Measurements from ENCODE around the gene MALRD1.

MALRD1 gene

GRCh38 chr10:19701427-19702052, 652.9 kb downstream of the MALRD1 start:
- no peaks in the 10 kb centered on the region for H3K4me1 ChIP-seq (ENCODE audit: control insufficient read depth, insufficient read depth, low read length)
- H3K36me3 ChIP-seq (ENCODE audit: control insufficient read depth, insufficient read depth, low read length): no peaks in the 10 kb centered on the region
- H3K4me3 ChIP-seq (ENCODE audit: low read length): no peak overlapping the region
- H3K9ac ChIP-seq (ENCODE audit: low read length): no peak overlapping the region
- H3K27ac ChIP-seq (ENCODE audit: low read depth, low read length): no peak overlapping the region
- H3K27me3 ChIP-seq (ENCODE audit: control insufficient read depth, insufficient read depth, low read length): no peaks in the 10 kb centered on the region

GRCh38 chr10:19702215-19702614, 653.6 kb downstream of the MALRD1 start:
- Histone ChIP-seq H3K9ac (ENCODE audit: low read length) (no peak overlapping the region), H3K27ac (ENCODE audit: low read depth, low read length) (no peak overlapping the region), H3K4me1 (ENCODE audit: control insufficient read depth, insufficient read depth, low read length) (no peaks in the 10 kb centered on the region), H3K36me3 (ENCODE audit: control insufficient read depth, insufficient read depth, low read length) (no peaks in the 10 kb centered on the region), H3K27me3 (ENCODE audit: control insufficient read depth, insufficient read depth, low read length) (no peaks in the 10 kb centered on the region), H3K4me3 (ENCODE audit: low read length) (no peak overlapping the region)

DNA sequence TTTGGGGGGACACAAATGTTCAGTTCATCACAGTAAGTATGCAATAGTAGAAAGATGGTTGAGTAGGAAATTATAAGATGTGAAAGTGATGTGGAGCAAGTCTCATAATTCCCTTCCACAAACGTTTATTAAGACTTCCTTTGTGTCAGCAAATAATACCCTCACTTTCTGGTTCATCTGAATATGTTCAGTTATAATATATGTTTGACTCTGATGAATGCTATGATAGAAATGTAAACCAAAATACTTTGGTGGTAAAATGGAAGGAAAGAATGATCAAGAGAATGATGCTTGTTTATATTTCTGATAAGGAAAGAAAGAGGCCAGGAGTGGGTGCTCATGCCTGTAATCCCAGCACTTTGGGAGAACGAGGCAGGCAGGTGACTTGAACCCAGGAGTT, 655.9 kb downstream of the MALRD1 start:
- no peaks in the 10 kb centered on the region for H3K36me3 ChIP-seq (ENCODE audit: control insufficient read depth, insufficient read depth, low read length)
- H3K4me3 ChIP-seq (ENCODE audit: low read length): no peak overlapping the region
- H3K27me3 ChIP-seq (ENCODE audit: control insufficient read depth, insufficient read depth, low read length): no peaks in the 10 kb centered on the region
- no peak overlapping the region for H3K9ac ChIP-seq (ENCODE audit: low read length)
- H3K4me1 ChIP-seq (ENCODE audit: control insufficient read depth, insufficient read depth, low read length): no peaks in the 10 kb centered on the region
- no peak overlapping the region for H3K27ac ChIP-seq (ENCODE audit: low read depth, low read length)

DNA sequence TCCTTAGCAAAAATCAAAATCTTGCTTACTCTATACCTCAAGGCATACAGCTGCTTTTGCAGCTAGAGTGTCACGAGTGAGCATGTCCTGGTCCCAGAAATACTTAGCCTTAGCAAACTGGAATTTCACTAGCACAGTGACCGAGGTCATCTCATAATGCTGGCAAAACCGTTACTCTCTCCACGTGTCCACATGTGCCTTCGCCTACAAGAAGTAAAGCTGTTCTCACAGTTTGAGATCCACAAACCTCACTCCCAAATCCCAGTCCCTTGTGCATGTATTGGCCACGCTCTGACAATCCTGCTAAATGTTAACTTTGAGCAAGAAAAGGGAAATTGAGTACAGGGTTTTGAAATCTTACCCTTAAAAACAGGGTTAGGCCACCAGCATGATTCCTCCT, 656.6 kb downstream of the MALRD1 start:
- Histone ChIP-seq H3K4me3 (ENCODE audit: low read length) (no peak overlapping the region), H3K36me3 (ENCODE audit: control insufficient read depth, insufficient read depth, low read length) (no peaks in the 10 kb centered on the region), H3K4me1 (ENCODE audit: control insufficient read depth, insufficient read depth, low read length) (no peaks in the 10 kb centered on the region), H3K9ac (ENCODE audit: low read length) (no peak overlapping the region), H3K27me3 (ENCODE audit: control insufficient read depth, insufficient read depth, low read length) (no peaks in the 10 kb centered on the region), H3K27ac (ENCODE audit: low read depth, low read length) (no peak overlapping the region)

DNA sequence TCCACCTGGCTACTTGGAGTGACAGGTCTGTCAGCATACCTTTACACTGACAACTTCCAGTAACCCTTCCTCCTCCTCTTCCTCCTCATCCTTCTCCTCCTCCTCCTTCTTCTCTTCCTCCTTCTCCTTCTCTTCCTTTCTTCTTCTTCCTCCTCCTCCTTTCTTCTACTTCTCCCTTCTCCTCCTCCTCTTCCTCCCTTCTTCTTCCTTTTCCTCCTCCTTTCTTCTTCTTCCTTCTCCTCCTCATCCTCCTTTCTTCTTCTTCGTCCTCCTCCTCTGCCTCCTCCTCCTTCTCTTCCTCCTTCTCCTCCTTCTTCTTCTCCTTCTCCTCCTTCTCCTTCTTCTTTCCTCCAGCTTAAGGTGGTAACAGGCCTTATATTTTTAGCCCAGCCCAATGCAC, 658.3 kb downstream of the MALRD1 start:
- H3K27ac ChIP-seq (ENCODE audit: low read depth, low read length): no peak overlapping the region
- H3K4me1 ChIP-seq (ENCODE audit: control insufficient read depth, insufficient read depth, low read length): no peaks in the 10 kb centered on the region
- no peak overlapping the region for H3K9ac ChIP-seq (ENCODE audit: low read length)

DNA sequence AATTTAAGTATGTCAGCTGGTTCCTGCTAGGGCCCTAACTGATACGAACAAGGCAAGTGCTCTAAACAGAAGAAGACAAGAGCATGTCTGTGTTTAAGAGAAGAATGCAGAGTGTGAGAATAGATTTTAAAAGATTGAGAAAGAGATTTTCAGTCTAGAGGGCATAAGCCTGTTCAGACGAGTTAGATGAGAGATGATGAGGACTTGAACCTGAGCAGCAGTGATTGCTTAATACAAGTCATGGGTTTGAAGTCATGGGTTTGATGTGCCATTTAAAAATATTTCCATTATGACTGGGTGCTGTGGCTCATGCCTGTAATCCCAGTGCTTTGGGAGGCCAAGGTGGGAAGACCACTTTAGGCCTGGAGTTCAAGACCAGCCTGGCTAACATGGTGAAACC, 658.8 kb downstream of the MALRD1 start:
- no peak overlapping the region for H3K9ac ChIP-seq (ENCODE audit: low read length)
- H3K4me1 ChIP-seq (ENCODE audit: control insufficient read depth, insufficient read depth, low read length): no peaks in the 10 kb centered on the region
- H3K36me3 ChIP-seq (ENCODE audit: control insufficient read depth, insufficient read depth, low read length): no peaks in the 10 kb centered on the region
- no peaks in the 10 kb centered on the region for H3K27me3 ChIP-seq (ENCODE audit: control insufficient read depth, insufficient read depth, low read length)
- H3K4me3 ChIP-seq (ENCODE audit: low read length): no peak overlapping the region
- no peak overlapping the region for H3K27ac ChIP-seq (ENCODE audit: low read depth, low read length)

More for the DNA sequence above, 658.3 kb downstream of the MALRD1 start:
- Histone ChIP-seq H3K27me3 (ENCODE audit: control insufficient read depth, insufficient read depth, low read length) (no peaks in the 10 kb centered on the region), H3K4me3 (ENCODE audit: low read length) (no peak overlapping the region), H3K36me3 (ENCODE audit: control insufficient read depth, insufficient read depth, low read length) (no peaks in the 10 kb centered on the region)

DNA sequence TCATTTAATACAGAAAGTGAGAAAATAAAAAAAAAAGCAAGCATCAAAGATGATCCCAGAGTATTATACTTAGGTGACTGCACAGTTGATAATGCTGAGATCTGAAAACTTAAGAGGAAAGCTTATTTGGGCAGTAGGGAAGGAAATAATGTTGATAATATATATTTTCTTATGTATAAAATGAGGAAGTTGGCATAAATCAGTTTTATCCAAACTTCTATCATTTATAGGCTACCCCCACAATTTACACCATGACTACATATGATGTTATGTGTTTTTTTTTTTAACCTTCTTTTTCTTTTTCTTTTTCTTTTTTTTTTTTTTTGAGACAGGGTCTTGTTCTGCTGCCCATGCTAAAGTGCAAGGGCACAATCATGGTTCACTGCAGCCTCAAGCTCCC, 659.4 kb downstream of the MALRD1 start:
- Histone ChIP-seq H3K27ac (ENCODE audit: low read depth, low read length) (no peak overlapping the region), H3K36me3 (ENCODE audit: control insufficient read depth, insufficient read depth, low read length) (no peaks in the 10 kb centered on the region), H3K27me3 (ENCODE audit: control insufficient read depth, insufficient read depth, low read length) (no peaks in the 10 kb centered on the region), H3K9ac (ENCODE audit: low read length) (no peak overlapping the region), H3K4me1 (ENCODE audit: control insufficient read depth, insufficient read depth, low read length) (no peaks in the 10 kb centered on the region), H3K4me3 (ENCODE audit: low read length) (no peak overlapping the region)

GRCh38 chr10:19710600-19710999, 662.0 kb downstream of the MALRD1 start:
- no peaks in the 10 kb centered on the region for H3K36me3 ChIP-seq (ENCODE audit: control insufficient read depth, insufficient read depth, low read length)
- H3K27me3 ChIP-seq (ENCODE audit: control insufficient read depth, insufficient read depth, low read length): no peaks in the 10 kb centered on the region
- H3K4me3 ChIP-seq (ENCODE audit: low read length): no peak overlapping the region
- H3K9ac ChIP-seq (ENCODE audit: low read length): no peak overlapping the region
- no peaks in the 10 kb centered on the region for H3K4me1 ChIP-seq (ENCODE audit: control insufficient read depth, insufficient read depth, low read length)
- H3K27ac ChIP-seq (ENCODE audit: low read depth, low read length): no peak overlapping the region

GRCh38 chr10:19713159-19713558, 664.6 kb downstream of the MALRD1 start:
- H3K4me1 ChIP-seq (ENCODE audit: control insufficient read depth, insufficient read depth, low read length): no peaks in the 10 kb centered on the region
- no peaks in the 10 kb centered on the region for H3K27me3 ChIP-seq (ENCODE audit: control insufficient read depth, insufficient read depth, low read length)
- no peak overlapping the region for H3K9ac ChIP-seq (ENCODE audit: low read length)
- no peak overlapping the region for H3K4me3 ChIP-seq (ENCODE audit: low read length)
- no peak overlapping the region for H3K27ac ChIP-seq (ENCODE audit: low read depth, low read length)
- no peaks in the 10 kb centered on the region for H3K36me3 ChIP-seq (ENCODE audit: control insufficient read depth, insufficient read depth, low read length)

DNA sequence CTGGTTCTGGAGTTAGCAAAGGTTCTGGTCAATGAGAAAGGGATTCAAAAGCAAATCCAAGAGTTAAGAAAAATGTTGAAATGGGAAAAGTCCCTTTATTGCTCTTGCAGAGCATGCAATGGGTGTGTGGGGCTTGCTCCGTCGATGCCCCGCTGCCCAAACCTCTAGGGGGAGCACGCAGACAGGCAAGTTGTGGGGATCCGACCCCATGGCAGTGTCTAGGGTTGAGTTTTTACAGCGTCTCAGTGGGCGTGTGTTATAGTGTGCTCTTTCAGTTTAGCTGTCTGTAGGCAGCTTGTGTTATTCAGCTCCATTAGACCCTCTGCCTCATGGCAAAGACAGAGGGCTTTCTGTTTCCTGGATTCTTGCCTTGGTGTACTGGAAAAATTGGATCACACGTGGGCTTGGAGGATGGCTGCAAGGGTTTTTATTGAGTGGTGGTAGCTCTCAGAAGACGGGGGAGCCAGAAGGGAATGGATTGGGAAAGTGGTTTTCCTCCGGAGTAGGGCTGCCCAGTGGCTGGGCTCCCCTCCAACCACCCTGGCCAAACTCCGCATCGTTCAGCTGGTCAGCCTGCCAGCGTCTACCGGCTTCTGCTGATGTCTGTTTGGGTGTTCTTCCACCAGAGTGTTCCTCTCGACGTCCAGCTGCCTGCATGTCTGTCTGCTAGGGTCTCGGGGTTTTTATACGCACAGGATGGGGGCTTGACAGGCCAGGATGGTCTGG, 665.4 kb downstream of the MALRD1 start:
- no peak overlapping the region for H3K4me3 ChIP-seq (ENCODE audit: low read length)
- no peaks in the 10 kb centered on the region for H3K27me3 ChIP-seq (ENCODE audit: control insufficient read depth, insufficient read depth, low read length)
- no peak overlapping the region for H3K27ac ChIP-seq (ENCODE audit: low read depth, low read length)
- H3K4me1 ChIP-seq (ENCODE audit: control insufficient read depth, insufficient read depth, low read length): no peaks in the 10 kb centered on the region
- no peak overlapping the region for H3K9ac ChIP-seq (ENCODE audit: low read length)
- no peaks in the 10 kb centered on the region for H3K36me3 ChIP-seq (ENCODE audit: control insufficient read depth, insufficient read depth, low read length)

DNA sequence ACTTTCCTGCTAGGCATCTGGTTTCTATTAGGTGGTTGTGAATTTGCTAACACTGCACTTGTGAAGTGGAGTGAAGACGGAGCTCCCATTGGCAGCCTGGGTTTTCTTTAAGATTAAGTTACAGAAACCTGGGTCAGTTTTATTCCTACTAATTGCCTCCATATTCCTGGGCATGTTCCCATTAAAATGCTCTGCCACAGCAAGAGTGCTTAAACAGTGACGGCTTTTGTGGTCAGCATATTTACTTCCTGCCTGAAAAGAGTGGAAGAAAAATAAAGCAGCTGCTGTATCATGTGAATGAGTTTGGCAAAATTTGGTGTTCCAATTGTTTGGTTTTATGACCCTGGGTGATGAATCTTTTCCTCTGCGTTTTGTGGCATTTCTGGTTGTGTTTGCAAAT, 670.7 kb downstream of the MALRD1 start:
- H3K9ac ChIP-seq (ENCODE audit: low read length): no peak overlapping the region
- no peak overlapping the region for H3K4me3 ChIP-seq (ENCODE audit: low read length)
- H3K4me1 ChIP-seq (ENCODE audit: control insufficient read depth, insufficient read depth, low read length): no peaks in the 10 kb centered on the region
- no peaks in the 10 kb centered on the region for H3K36me3 ChIP-seq (ENCODE audit: control insufficient read depth, insufficient read depth, low read length)
- H3K27me3 ChIP-seq (ENCODE audit: control insufficient read depth, insufficient read depth, low read length): no peaks in the 10 kb centered on the region
- no peak overlapping the region for H3K27ac ChIP-seq (ENCODE audit: low read depth, low read length)

GRCh38 chr10:19724287-19724686, 675.7 kb downstream of the MALRD1 start:
- Histone ChIP-seq H3K27ac (ENCODE audit: low read depth, low read length) (no peak overlapping the region), H3K27me3 (ENCODE audit: control insufficient read depth, insufficient read depth, low read length) (no peaks in the 10 kb centered on the region), H3K4me3 (ENCODE audit: low read length) (no peak overlapping the region), H3K4me1 (ENCODE audit: control insufficient read depth, insufficient read depth, low read length) (no peaks in the 10 kb centered on the region), H3K9ac (ENCODE audit: low read length) (no peak overlapping the region), H3K36me3 (ENCODE audit: control insufficient read depth, insufficient read depth, low read length) (no peaks in the 10 kb centered on the region)

GRCh38 chr10:19728376-19728775, 679.8 kb downstream of the MALRD1 start:
- Histone ChIP-seq H3K9ac (ENCODE audit: low read length) (no peak overlapping the region), H3K4me1 (ENCODE audit: control insufficient read depth, insufficient read depth, low read length) (no peaks in the 10 kb centered on the region), H3K27me3 (ENCODE audit: control insufficient read depth, insufficient read depth, low read length) (no peaks in the 10 kb centered on the region), H3K4me3 (ENCODE audit: low read length) (no peak overlapping the region), H3K36me3 (ENCODE audit: control insufficient read depth, insufficient read depth, low read length) (no peaks in the 10 kb centered on the region), H3K27ac (ENCODE audit: low read depth, low read length) (no peak overlapping the region)

Measured in rectal smooth muscle tissue (tissue), 1 donor.